DOHH2 (cell line): Measurements from ENCODE around the gene SNW1.

ENCODE experiments used
- EZH2phosphoT487 ChIP-seq: fragments of 200-600 bp; sonication (generic); IDR thresholded peaks from 2 replicates; pipeline ENCODE4 v1.6.1; 2017; ENCODE audit warnings: borderline replicate concordance, mild to moderate bottlenecking, antibody characterized with exemption, low read length, moderate library complexity, mixed read lengths
- TF ChIP-seq, protein P1 (sequence below): fragments of 200-600 bp; sonication (generic); IDR thresholded peaks from one replicate; pipeline ENCODE4 v1.5.1; 2014; ENCODE audit warnings: antibody characterized with exemption, mild to moderate bottlenecking, low read depth, low read length; ENCODE audit not compliant: poor library complexity, severe bottlenecking

DNA sequence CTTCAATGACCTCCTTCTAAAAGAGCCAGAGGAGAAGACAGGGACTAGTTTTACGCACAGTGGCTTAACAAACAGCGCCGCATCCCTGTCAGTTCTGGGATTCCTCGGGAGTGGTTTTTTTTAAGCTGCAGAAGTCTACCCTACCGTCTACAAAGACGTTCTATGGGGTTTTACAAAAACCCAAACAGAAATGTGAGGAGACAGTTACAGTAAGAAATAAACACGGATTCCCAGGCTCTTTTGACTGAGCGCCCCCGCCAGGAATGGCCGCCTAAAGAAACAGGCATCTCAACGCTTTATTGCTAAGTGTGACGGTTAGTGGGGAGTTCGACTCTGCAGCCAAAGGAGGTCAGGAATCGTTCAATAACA is 53.6 kb downstream of the SNW1 start:
- no peak for TF ChIP-seq EZH2phosphoT487
- TF ChIP-seq, protein P1, sequence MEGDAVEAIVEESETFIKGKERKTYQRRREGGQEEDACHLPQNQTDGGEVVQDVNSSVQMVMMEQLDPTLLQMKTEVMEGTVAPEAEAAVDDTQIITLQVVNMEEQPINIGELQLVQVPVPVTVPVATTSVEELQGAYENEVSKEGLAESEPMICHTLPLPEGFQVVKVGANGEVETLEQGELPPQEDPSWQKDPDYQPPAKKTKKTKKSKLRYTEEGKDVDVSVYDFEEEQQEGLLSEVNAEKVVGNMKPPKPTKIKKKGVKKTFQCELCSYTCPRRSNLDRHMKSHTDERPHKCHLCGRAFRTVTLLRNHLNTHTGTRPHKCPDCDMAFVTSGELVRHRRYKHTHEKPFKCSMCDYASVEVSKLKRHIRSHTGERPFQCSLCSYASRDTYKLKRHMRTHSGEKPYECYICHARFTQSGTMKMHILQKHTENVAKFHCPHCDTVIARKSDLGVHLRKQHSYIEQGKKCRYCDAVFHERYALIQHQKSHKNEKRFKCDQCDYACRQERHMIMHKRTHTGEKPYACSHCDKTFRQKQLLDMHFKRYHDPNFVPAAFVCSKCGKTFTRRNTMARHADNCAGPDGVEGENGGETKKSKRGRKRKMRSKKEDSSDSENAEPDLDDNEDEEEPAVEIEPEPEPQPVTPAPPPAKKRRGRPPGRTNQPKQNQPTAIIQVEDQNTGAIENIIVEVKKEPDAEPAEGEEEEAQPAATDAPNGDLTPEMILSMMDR: peak; percentile 56
